HG02943 (cell line): ENCODE results near the gene NUMBL.
"Not testable (repeated sequence)": the region's sequence is repeated elsewhere in the genome, so short reads cannot be mapped to it uniquely, and the experiment has no call there.

Experiments
- ATAC-seq: cut with Tn5 transposase; IDR thresholded peaks from one replicate; pipeline ENCODE4 v1.9.1; 2021; ENCODE audit warnings: mild to moderate bottlenecking, low read depth, moderate library complexity; ENCODE audit not compliant: unreplicated experiment

Gene NUMBL

GRCh38 chr19:40668991-40669614 is 21.3 kb downstream of the NUMBL start:
- ATAC-seq = no peak

- ATAC-seq = no peak
These were observed 22.8 kb downstream of the NUMBL start for GRCh38 chr19:40667602-40668001.

- ATAC-seq = no peak
These were observed 23.5 kb downstream of the NUMBL start for GRCh38 chr19:40666803-40667438.

GRCh38 chr19:40663695-40664692 is 26.5 kb downstream of the NUMBL start:
- ATAC-seq = no peak

GRCh38 chr19:40662925-40663694 is 27.3 kb downstream of the NUMBL start:
- peak; percentile 77 for ATAC-seq

GRCh38 chr19:40661616-40662015 is 28.8 kb downstream of the NUMBL start:
- ATAC-seq = no peak

- ATAC-seq = no peak
These were observed 30.9 kb downstream of the NUMBL start for GRCh38 chr19:40659566-40659965.

GRCh38 chr19:40659116-40659515 is 31.3 kb downstream of the NUMBL start:
- no peak for ATAC-seq

- ATAC-seq = no peak
These were observed 32.4 kb downstream of the NUMBL start for GRCh38 chr19:40658031-40658430.

- ATAC-seq = not testable (repeated sequence)
These were observed 34.8 kb downstream of the NUMBL start for GRCh38 chr19:40655684-40656083.

GRCh38 chr19:40652303-40652702 is 38.1 kb downstream of the NUMBL start:
- not testable (repeated sequence) for ATAC-seq

- ATAC-seq = no peak
These were observed 39.6 kb downstream of the NUMBL start for GRCh38 chr19:40650749-40651305.

GRCh38 chr19:40649903-40650675 is 40.4 kb downstream of the NUMBL start:
- not testable (repeated sequence) for ATAC-seq

GRCh38 chr19:40646743-40647254 is 43.7 kb downstream of the NUMBL start:
- ATAC-seq = no peak

- no peak for ATAC-seq
These were observed 47.6 kb downstream of the NUMBL start for GRCh38 chr19:40642757-40643305.

- ATAC-seq = no peak
These were observed 48.3 kb downstream of the NUMBL start for GRCh38 chr19:40642051-40642706.

GRCh38 chr19:40641281-40641680 is 49.2 kb downstream of the NUMBL start:
- no peak for ATAC-seq

GRCh38 chr19:40640744-40641143 is 49.7 kb downstream of the NUMBL start:
- no peak for ATAC-seq
